ENCODE data around the gene NKX6-1. TPM values are rescaled to one million over a fixed set of nuclear protein-coding genes. Genes with fewer than 3 reads are reported as not detected.

The NKX6-1 gene
- total RNA-seq, result 0.15 TPM in 1 of 2 replicates, not detected in the other

DNA sequence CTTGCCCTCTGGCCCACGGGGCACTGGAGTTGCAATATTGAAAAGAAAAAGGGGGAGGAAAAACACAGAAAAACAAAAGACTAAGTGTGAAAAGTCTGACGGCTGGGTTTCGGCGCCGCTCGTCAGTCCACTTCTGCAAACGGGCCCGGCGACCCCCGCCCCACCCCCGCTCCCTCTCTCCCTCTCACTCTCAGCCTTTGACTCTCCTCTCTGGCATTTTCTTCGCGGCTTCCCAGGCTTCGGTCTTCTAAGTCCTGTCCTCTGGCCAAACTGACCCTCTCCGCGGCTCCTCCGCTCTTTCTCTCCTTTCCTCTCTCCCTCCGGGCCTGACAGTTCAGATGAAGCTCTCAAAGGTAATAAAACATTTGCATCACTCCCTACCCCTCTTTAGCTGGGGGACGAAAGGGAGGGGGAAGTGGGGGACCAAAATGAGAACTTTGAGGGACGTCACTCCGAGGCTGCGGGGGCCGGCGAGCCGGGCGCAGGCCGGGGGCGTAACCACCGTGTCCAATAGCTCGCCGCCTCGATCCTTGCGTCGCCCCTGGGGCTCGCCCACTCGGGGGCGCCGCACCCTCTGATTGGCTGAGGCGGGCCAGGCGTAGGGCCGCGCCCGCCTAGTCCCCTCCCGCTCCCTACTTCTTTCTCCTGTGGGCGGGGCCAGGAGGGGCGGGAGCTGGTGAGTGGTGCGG, at the start of gene NKX6-1:
NKX6-1 (minus strand) TSS at position 358 of the 689 bp plus-strand sequence. CDS start 1,064 bp downstream, outside the sequence.

Other genes starting within 250 kb of the NKX6-1 start
- gene CDS1, start 83.8 kb upstream of the NKX6-1 start, total RNA-seq, result not detected in 2 replicates